NB4 (cell line): Measurements from ENCODE around the gene PEF1.

ENCODE experiments used
- MAX ChIP-seq: IDR thresholded peaks from 2 replicates; pipeline ENCODE4 v1.6.1; 2011; ENCODE audit warnings: low read depth, low read length
- MYC ChIP-seq: IDR thresholded peaks from 2 replicates; pipeline ENCODE4 v1.6.1; 2011; ENCODE audit warnings: low read depth, low read length
- TF ChIP-seq, protein P1 (sequence below): IDR thresholded peaks from one replicate; pipeline ENCODE4 v1.5.1; 2012; ENCODE audit warnings: low read depth, low read length

DNA sequence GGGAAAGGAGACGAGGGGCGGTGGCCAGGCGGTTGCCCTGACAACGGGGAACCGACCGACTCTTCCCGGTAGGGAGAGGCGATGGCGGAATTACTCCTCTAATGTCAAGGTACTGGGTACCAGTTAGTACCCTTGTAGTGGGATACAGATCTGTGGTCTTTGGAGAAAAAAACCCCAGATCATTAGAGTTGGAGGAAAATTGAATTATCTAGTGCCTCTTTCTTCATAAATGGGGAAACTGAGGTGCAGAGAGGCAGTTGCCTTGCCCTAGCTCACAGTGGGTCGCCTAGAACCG, 545 bp upstream of the PEF1 start:
- TF ChIP-seq, protein P1, sequence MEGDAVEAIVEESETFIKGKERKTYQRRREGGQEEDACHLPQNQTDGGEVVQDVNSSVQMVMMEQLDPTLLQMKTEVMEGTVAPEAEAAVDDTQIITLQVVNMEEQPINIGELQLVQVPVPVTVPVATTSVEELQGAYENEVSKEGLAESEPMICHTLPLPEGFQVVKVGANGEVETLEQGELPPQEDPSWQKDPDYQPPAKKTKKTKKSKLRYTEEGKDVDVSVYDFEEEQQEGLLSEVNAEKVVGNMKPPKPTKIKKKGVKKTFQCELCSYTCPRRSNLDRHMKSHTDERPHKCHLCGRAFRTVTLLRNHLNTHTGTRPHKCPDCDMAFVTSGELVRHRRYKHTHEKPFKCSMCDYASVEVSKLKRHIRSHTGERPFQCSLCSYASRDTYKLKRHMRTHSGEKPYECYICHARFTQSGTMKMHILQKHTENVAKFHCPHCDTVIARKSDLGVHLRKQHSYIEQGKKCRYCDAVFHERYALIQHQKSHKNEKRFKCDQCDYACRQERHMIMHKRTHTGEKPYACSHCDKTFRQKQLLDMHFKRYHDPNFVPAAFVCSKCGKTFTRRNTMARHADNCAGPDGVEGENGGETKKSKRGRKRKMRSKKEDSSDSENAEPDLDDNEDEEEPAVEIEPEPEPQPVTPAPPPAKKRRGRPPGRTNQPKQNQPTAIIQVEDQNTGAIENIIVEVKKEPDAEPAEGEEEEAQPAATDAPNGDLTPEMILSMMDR = no peak
- no peak for TF ChIP-seq MYC
- no peak; the same call in 1 of the 2 replicates for TF ChIP-seq MAX
